ENCODE measurements around the gene ABCC12. TPM values are rescaled to one million over a fixed set of nuclear protein-coding genes. Genes with fewer than 3 reads are reported as not detected.

The ABCC12 gene
- total RNA-seq, 2 donors from 2014 or later, result 2.2 TPM; not detected in 1

- Histone ChIP-seq H3K9me3 (no peaks in the 10 kb centered on the region), H3K4me1 (replicated peaks) (no peaks in the 10 kb centered on the region), H3K4me3 (no peak overlapping the region), H3K27ac (no peak overlapping the region), H3K36me3 (no peaks in the 10 kb centered on the region), H3K27me3 (replicated peaks; ENCODE audit: insufficient read depth) (no peaks in the 10 kb centered on the region)
- intact Hi-C loops (cut with DNase I), result no loop called here
- DNase-seq (ENCODE audit: low spot score), result no peak
- 70% methylated on average over 9 of the region's 9 CpGs for WGBS
- TF ChIP-seq POLR2A (IDR thresholded peaks at IDR 0.05) (no peak), CTCF (IDR thresholded peaks at IDR 0.05) (no peak), POLR2AphosphoS5 (IDR thresholded peaks at IDR 0.05) (no peak)
These were observed 19.0 kb downstream of the ABCC12 start for GRCh38 chr16:48136547-48137360.

- 76% methylated on average over 18 of the region's 18 CpGs for WGBS
- Histone ChIP-seq H3K36me3 (no peaks in the 10 kb centered on the region), H3K27me3 (replicated peaks; ENCODE audit: insufficient read depth) (no peaks in the 10 kb centered on the region), H3K9me3 (no peaks in the 10 kb centered on the region), H3K4me3 (no peak overlapping the region), H3K4me1 (replicated peaks) (no peaks in the 10 kb centered on the region), H3K27ac (no peak overlapping the region)
- no peak for DNase-seq (ENCODE audit: low spot score)
- no peak for TF ChIP-seq CTCF (IDR thresholded peaks at IDR 0.05)
- TF ChIP-seq POLR2AphosphoS5 (IDR thresholded peaks at IDR 0.05), result no peak
- no peak for TF ChIP-seq POLR2A (IDR thresholded peaks at IDR 0.05)
- intact Hi-C loops (cut with DNase I), result no loop called here
These were observed 22.2 kb downstream of the ABCC12 start for GRCh38 chr16:48133455-48134211.

- Histone ChIP-seq H3K27me3 (replicated peaks; ENCODE audit: insufficient read depth) (no peaks in the 10 kb centered on the region), H3K4me3 (no peak overlapping the region), H3K36me3 (no peaks in the 10 kb centered on the region), H3K27ac (no peak overlapping the region), H3K4me1 (replicated peaks) (no peaks in the 10 kb centered on the region), H3K9me3 (no peaks in the 10 kb centered on the region)
- intact Hi-C loops (cut with DNase I), result no loop called here
- WGBS, result 96% methylated on average over 3 of the region's 3 CpGs
- no peak for TF ChIP-seq POLR2A (IDR thresholded peaks at IDR 0.05)
- no peak for TF ChIP-seq POLR2AphosphoS5 (IDR thresholded peaks at IDR 0.05)
- TF ChIP-seq CTCF (IDR thresholded peaks at IDR 0.05), result no peak
- DNase-seq (ENCODE audit: low spot score), result no peak
These were observed 23.1 kb downstream of the ABCC12 start for GRCh38 chr16:48132696-48133095.

GRCh38 chr16:48131201-48131935, 24.4 kb downstream of the ABCC12 start:
- 86% methylated on average over 6 of the region's 6 CpGs for WGBS
- no peak for TF ChIP-seq CTCF (IDR thresholded peaks at IDR 0.05)
- no peak for TF ChIP-seq POLR2AphosphoS5 (IDR thresholded peaks at IDR 0.05)
- TF ChIP-seq POLR2A (IDR thresholded peaks at IDR 0.05), result no peak
- H3K27me3 ChIP-seq (replicated peaks; ENCODE audit: insufficient read depth), result no peaks in the 10 kb centered on the region
- intact Hi-C loops (cut with DNase I), result no loop called here
- no peak for DNase-seq (ENCODE audit: low spot score)
- no peak overlapping the region for H3K27ac ChIP-seq
- no peak overlapping the region for H3K4me3 ChIP-seq
- H3K4me1 ChIP-seq (replicated peaks), result no peaks in the 10 kb centered on the region
- H3K36me3 ChIP-seq, result no peaks in the 10 kb centered on the region
- no peaks in the 10 kb centered on the region for H3K9me3 ChIP-seq

Measured in prostate gland (tissue), 2 donors.